HFFc6 (cell line): ENCODE data around the gene TMPRSS11E. TPM values are rescaled to one million over a fixed set of nuclear protein-coding genes. Genes with fewer than 3 reads are reported as not detected.
"Not testable (repeated sequence)": the region's sequence is repeated elsewhere in the genome, so short reads cannot be mapped to it uniquely, and the experiment has no call there.

Experiments
- DNase-seq: peaks from one replicate; pipeline ENCODE4 v3.0.0-alpha.2; 2018
- H3K27ac Mint-ChIP-seq: 2 replicates; pipeline ENCODE4 v1.8.0; 2020; ENCODE audit warnings: mild to moderate bottlenecking, mixed read lengths
- H3K27me3 Mint-ChIP-seq: 2 replicates; pipeline ENCODE4 v1.8.0; 2021; ENCODE audit warnings: mild to moderate bottlenecking, moderate library complexity, mixed read lengths; ENCODE audit not compliant: insufficient read depth
- H3K36me3 Mint-ChIP-seq: 2 replicates; pipeline ENCODE4 v1.8.0; 2021; ENCODE audit warnings: low read depth, mixed read lengths
- H3K4me1 Mint-ChIP-seq: 2 replicates; pipeline ENCODE4 v1.8.0; 2020; ENCODE audit warnings: low read depth, mixed read lengths
- H3K4me3 Mint-ChIP-seq: 2 replicates; pipeline ENCODE4 v1.8.0; 2020; ENCODE audit warnings: mild to moderate bottlenecking, moderate library complexity, mixed read lengths
- H3K9me3 Mint-ChIP-seq: 2 replicates; pipeline ENCODE4 v1.8.0; 2020; ENCODE audit warnings: mild to moderate bottlenecking, mixed read lengths
- CTCF ChIP-seq: fragments of 200-600 bp; sonication (generic); IDR thresholded peaks from 2 replicates; pipeline ENCODE4 v1.5.0; 2021; ENCODE audit warnings: antibody characterized with exemption, mild to moderate bottlenecking
- long read RNA-seq: library from polyadenylated mRNA; unstranded; transcript quantifications from one replicate; pipeline ENCODE4 v2.0.0, GENCODE V29; 2019
- total RNA-seq, 6 experiments: library from RNA; stranded (reverse); fragmentation: NEBNext Ultra II Directional; extraction: Animal tissue kit (Norgen Biotek cat#: 25700); gene quantifications; 2 replicates in 1 of 6; 3 replicates in 5 of 6; pipeline ENCODE4 v1.2.3, GENCODE V29; 2021

TMPRSS11E gene, protein sequence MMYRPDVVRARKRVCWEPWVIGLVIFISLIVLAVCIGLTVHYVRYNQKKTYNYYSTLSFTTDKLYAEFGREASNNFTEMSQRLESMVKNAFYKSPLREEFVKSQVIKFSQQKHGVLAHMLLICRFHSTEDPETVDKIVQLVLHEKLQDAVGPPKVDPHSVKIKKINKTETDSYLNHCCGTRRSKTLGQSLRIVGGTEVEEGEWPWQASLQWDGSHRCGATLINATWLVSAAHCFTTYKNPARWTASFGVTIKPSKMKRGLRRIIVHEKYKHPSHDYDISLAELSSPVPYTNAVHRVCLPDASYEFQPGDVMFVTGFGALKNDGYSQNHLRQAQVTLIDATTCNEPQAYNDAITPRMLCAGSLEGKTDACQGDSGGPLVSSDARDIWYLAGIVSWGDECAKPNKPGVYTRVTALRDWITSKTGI
- not detected for total RNA-seq
- long read RNA-seq = 0 reads

GRCh38 chr4:68447201-68447600 lies at the start of gene TMPRSS11E:
Gene TMPRSS11E (plus strand): TSS chr4:68447463. CDS start chr4:68447513, 50 bp downstream.
- H3K4me3 Mint-ChIP-seq = no peak within 1 kb of the TSS
- H3K4me1 Mint-ChIP-seq = no peaks in the 10 kb centered on the region
- no peaks in the 10 kb centered on the region for H3K36me3 Mint-ChIP-seq
- no peak within 1 kb of the TSS for H3K27ac Mint-ChIP-seq
- H3K27me3 Mint-ChIP-seq = peaks cover 1% of the 10 kb centered on the region; the same call in 1 of the 2 replicates
- H3K9me3 Mint-ChIP-seq = no peaks in the 10 kb centered on the region
- no peak for DNase-seq
- TF ChIP-seq CTCF = no peak

DNA sequence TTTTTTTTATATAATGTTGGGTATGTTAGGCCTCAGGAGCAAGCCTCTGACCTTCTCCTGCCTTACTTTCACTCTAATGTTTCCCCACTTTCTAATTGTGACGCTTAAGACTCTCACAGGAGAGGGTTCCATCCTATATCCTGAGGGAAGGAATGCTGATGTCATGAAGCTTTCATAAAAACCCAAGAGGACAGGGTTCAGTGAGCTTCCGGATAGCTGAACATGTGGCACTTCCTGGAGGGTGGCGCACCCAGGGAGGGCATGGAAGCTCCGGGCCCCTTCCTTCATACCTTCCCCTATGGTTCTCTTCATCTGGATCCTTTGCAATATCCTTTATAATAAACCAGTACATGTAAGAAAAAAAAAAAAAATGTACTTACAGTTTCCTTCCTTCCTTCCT lies 48.0 kb upstream of the TMPRSS11E start:
- no peak overlapping the region for H3K4me3 Mint-ChIP-seq
- no peak for TF ChIP-seq CTCF
- H3K36me3 Mint-ChIP-seq = no peaks in the 10 kb centered on the region
- H3K27me3 Mint-ChIP-seq = peaks cover 14% of the 10 kb centered on the region; the same call in 1 of the 2 replicates
- no peak overlapping the region for H3K27ac Mint-ChIP-seq
- no peaks in the 10 kb centered on the region for H3K4me1 Mint-ChIP-seq
- H3K9me3 Mint-ChIP-seq = no peaks in the 10 kb centered on the region
- no peak for DNase-seq

DNA sequence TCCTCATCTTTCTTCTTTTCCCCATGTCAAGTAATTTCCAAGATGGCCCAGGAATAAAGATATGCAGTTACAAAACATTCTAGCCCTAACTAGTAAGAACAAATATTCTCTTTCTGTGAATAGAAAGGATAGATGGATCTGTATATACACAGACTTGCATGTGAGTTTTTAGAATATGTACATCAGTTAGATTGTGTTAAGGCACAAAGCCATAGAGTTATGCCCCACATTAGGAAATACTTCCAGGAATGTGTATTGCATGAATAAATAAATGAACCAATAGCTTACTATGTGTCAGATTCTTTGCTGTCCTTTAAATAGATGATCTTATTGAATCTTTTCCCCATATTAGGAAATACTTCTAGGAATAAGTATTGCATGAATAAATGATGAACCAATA lies 46.0 kb upstream of the TMPRSS11E start:
- DNase-seq = no peak
- no peak for TF ChIP-seq CTCF
- Mint-ChIP-seq H3K9me3 (no peaks in the 10 kb centered on the region), H3K4me1 (no peaks in the 10 kb centered on the region), H3K36me3 (no peaks in the 10 kb centered on the region), H3K4me3 (no peak overlapping the region), H3K27me3 (peaks cover 10% of the 10 kb centered on the region), H3K27ac (no peak overlapping the region)

DNA sequence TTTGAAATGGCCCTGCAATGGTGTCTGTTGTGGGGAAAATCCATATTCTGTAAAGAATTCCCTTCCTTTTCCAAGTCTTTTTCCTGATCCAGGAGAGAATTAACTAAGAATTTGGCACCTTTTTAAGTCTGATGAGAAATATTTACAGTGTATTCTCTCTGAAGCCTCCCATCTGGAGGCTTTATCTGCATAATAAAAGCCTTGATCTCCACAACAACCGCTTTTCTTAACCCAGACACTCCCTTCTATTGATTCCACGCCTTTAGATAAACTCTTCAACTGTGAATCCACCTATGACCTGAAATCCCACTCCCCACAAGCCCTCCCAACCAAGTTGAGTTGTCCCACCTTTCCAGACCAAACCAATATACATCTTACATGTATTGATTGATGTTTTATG lies 43.1 kb upstream of the TMPRSS11E start:
- TF ChIP-seq CTCF = no peak
- DNase-seq = no peak
- Mint-ChIP-seq H3K27me3 (peaks cover 12% of the 10 kb centered on the region), H3K4me3 (no peak overlapping the region), H3K4me1 (no peaks in the 10 kb centered on the region), H3K36me3 (no peaks in the 10 kb centered on the region), H3K9me3 (no peaks in the 10 kb centered on the region), H3K27ac (no peak overlapping the region)

DNA sequence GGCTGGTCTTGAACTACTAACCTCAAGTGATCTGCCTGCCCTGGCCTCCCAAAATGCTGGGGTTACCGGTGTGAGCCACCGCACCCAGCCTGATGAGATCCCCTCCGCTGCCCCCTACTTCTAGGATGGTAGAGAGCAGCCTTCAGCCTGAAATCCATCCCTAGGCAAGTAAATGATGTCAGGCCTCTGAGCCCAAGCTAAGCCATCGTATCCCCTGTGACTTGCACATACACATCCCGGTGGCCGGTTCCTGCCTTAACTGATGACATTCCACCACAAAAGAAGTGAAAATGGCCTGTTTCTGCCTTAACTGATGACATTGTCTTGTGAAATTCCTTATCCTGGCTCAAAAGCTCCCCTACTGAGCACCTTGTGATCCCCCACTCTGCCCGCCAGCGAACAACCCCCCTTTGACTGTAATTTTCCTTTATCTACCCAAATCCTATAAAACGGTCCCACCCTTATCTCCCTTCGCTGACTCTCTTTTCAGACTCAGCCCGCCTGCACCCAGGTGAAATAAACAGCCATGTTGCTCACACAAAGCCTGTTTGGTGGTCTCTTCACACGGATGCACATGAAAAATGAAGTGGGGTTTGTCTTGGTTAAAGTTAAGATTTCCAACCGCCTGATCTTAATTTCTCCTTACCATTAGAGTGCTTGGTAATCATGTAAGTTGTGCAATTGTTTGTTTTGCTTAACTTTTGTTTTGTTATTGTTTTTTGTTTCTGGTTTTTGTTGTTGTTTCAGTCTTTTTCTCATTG lies 41.4 kb upstream of the TMPRSS11E start:
- H3K27me3 Mint-ChIP-seq = peaks cover 12% of the 10 kb centered on the region
- H3K9me3 Mint-ChIP-seq = not testable (repeated sequence)

GRCh38 chr4:68406479-68406859 lies 40.8 kb upstream of the TMPRSS11E start:
- no peak overlapping the region for H3K4me3 Mint-ChIP-seq
- peaks cover 10% of the 10 kb centered on the region for H3K27me3 Mint-ChIP-seq
- no peaks in the 10 kb centered on the region for H3K4me1 Mint-ChIP-seq
- TF ChIP-seq CTCF = no peak
- H3K36me3 Mint-ChIP-seq = no peaks in the 10 kb centered on the region
- DNase-seq = no peak
- H3K27ac Mint-ChIP-seq = no peak overlapping the region
- no peaks in the 10 kb centered on the region for H3K9me3 Mint-ChIP-seq

More for the DNA sequence above, 41.4 kb upstream of the TMPRSS11E start:
- H3K36me3 Mint-ChIP-seq, DNase-seq, H3K27ac Mint-ChIP-seq, H3K4me1 Mint-ChIP-seq, H3K4me3 Mint-ChIP-seq: not testable (repeated sequence)

GRCh38 chr4:68407015-68407867 lies 40.0 kb upstream of the TMPRSS11E start:
- H3K4me1 Mint-ChIP-seq, H3K27me3 Mint-ChIP-seq, DNase-seq, H3K36me3 Mint-ChIP-seq, H3K27ac Mint-ChIP-seq, H3K9me3 Mint-ChIP-seq, H3K4me3 Mint-ChIP-seq: not testable (repeated sequence)
